HG03103 (cell line): ENCODE data around the gene VSTM2L.
"Not testable (repeated sequence)": the region's sequence is repeated elsewhere in the genome, so short reads cannot be mapped to it uniquely, and the experiment has no call there.

Source experiments
- ATAC-seq: cut with Tn5 transposase; IDR thresholded peaks from one replicate; pipeline ENCODE4 v1.9.1; 2021; ENCODE audit warnings: low read depth; ENCODE audit not compliant: unreplicated experiment

VSTM2L gene

DNA sequence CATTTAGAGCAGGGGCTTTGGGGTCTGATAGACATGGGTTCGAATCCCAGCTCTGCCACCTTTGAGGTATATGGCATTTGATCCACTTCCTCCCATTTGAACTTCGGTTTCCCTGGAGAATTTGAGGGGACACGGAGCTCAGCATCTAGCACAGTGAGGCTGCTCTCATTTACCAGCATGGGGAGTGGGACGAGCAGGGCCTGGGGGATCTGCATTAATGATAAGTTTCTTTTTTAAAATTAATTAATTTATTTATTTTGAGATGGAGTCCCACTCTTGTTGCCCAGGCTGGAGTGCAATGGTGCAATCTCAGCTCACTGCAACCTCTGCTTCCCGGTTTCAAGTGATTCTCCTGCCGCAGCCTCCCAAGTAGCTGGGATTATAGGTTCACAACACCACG is 52.6 kb downstream of the VSTM2L start:
- no peak for ATAC-seq

DNA sequence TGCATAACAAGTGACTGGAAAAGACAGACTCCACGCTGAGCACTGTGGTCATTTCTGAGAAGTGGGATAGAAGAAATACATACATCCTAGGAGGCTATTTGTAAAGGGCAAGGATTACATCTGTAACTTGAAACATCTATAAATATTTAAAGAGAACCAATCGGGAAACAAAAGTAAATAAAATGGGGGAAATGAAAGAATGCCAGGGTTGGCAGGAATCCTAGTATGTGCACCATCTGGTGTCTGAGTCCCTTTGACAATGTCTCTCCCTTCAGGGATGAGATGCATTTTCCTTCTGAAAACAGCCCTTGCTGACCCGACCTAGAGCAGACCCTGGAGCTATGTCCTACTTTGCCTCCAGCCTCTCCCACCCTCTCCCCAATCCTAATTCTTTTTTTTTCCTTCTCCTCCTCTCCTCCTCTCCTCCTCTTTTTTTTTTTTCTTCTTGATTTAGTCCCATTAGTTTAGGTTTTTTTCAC is 53.2 kb downstream of the VSTM2L start:
- ATAC-seq, result no peak

- ATAC-seq, result no peak
Measured at GRCh38 chr20:37958856-37959520, 56.1 kb downstream of the VSTM2L start.

- ATAC-seq, result no peak
Measured at GRCh38 chr20:37961066-37961465, 58.1 kb downstream of the VSTM2L start.

DNA sequence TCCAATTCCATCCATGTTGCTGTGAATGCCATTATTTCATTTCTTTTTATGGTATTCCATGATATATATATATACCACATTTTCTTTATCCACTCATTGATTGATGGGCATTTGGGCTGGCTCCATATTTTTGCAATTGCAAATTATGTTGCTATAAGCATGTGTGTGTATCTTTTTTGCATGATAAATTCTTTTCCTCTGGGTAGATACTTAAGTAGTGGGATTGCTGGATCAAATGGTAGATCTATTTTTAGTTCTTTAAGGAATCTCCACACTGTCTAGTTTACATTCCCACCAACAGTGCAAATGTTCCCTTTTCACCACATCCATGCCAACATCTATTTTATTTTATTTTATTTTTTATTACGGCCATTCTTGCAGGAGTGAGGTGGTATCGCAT is 60.6 kb downstream of the VSTM2L start:
- not testable (repeated sequence) for ATAC-seq

DNA sequence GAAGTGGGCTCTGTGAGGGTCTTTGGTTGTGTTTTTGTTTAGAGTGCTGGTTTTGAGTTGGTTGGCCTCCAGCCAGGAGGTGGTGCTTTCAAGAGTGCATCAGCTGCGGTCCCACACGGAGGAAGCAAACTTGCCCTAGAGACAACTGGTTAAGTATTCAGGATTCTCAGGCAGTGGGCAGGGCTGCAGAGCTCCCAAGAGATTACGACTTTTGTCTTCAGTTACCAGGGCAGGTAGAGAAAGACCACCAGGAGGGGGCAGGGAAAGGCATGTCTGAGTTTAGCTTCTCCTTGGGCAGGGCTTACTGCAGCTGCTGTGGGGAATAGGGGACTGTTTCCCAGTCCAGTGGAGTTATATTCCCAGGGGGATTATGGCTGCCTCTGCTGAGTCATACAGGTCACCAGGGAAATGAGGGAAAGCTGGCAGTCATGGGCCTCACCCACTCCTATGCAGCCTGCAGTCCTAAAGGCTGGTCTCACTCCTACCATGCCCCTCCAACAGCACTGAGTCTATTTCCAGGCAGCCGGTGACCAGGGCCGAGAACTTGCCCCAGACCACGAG is 66.0 kb downstream of the VSTM2L start:
- ATAC-seq, result no peak

DNA sequence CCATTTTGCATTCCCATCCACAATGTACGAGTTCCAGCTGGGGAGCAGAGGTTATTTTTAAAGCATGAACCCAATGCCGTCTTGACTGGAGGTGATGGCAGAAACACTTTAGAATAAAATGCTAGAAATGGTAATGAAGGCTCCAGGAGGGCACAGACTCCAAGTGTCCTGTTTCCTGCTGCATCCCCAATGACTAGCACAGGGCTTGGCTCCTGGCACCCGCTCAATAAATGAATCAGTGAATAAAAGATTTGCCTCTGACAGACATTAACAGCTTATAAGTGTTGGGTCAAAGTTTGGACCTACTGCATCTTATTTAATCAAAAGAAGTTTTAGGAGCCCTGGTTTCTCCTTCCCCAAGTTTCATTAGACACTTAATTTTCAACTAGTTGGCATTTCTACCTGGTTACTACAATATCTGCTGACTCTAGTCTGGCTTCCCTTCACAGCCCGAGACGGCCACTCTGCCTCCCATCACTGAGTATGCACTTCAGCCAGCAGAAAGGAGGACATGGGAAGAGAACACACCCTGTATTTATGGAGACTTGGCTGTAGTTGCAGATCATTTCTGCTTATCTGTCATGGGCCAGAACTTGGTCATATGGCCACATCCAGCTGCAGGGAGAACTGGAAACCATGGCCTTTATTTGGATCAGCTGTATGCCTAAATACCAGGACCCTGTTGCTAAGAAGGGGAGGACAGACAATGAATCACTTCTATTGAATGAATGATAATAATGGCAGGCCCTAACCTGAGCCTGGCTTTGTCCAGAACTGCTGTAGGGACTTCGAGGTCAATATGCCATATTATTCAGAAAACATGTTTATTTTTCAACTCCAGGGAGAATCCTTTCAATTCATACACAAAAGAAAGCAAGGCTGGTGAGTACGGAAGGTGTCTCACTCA is 67.3 kb downstream of the VSTM2L start:
- ATAC-seq, result no peak

GRCh38 chr20:37970856-37971245 is 67.9 kb downstream of the VSTM2L start:
- ATAC-seq, result no peak

DNA sequence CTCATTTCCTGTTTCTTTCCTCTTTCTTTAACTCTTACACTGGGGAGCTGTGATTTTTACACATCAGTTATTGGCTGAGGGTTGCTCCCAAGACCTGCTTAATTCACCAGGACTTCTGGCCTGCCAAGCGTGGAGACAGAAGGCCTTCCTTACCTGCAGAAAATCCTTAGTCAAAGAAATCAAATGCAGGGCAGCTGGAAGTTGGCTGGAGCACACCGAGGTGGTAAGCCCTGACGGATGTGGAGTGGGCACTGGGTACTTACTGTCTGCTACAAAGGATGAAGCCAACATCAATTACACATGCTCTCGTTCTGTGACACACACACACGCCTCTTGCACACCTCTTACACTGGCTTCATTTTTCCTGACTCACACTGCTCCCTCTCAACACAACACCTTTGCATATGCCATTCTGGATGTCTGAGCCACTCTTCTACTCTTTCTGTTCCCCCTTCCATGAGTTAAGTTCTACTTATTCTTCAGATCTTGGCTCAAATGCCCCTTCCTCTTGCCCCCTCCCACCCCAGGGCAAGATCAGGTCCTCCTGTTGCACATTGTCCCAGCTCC is 68.7 kb downstream of the VSTM2L start:
- ATAC-seq, result no peak

DNA sequence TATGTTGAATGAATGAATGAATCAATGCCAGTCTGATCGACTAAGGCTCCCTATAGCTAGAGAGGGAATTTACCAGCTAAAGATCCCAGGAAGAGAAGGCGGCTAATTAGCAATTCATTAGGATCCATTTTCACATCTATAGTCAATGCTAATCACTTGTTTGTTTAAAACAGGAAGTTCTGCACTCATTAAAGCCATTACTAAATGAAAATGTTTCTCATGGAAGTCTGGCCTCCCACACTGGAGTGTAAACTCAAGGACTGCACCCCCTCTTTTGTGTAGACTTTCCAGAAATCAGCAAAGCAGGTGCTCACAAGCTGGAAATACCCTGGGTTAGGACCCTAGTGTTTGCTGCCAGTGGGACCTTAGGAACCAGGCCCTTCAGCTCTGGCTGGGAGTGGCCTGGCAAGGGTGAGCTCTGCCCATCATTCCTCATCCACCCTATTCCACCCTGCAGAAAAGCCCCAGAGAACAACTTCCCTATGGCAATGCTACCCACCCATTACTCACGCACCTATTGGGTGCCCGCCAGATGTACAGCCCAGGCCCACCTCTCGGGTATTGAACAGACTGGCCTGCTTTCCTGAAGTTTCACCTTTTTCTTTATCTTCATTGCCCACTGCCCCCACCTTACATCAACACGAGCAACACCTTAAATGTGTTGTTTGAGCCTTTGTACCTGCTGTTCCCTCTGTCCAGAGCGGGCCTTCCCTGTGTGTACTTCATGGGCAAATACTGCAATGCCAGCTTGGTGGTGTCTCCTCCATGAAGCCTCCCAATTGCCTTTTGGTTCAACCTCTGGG is 69.5 kb downstream of the VSTM2L start:
- ATAC-seq, result no peak

GRCh38 chr20:37973059-37973910 is 70.4 kb downstream of the VSTM2L start:
- ATAC-seq, result no peak

DNA sequence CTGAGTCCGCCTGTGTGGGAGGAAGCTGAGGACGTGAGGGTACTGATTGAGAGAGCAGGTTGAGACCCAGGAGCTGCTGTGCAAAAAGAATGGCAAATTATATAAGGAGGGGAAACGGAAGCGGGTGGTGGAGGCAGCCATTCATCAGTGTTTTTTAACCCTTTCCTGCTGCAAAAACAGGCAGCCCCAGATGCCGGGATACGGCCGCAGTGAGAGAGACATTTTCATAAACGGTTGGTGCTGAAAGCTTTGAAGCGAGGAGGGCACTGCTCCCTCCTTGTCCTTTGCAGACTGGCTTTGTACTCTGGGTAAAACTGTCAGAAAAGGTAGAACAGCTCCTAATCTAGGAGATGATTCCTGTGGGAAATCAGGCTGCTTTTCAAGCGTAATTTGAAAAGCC is 74.0 kb downstream of the VSTM2L start:
- ATAC-seq, result no peak

DNA sequence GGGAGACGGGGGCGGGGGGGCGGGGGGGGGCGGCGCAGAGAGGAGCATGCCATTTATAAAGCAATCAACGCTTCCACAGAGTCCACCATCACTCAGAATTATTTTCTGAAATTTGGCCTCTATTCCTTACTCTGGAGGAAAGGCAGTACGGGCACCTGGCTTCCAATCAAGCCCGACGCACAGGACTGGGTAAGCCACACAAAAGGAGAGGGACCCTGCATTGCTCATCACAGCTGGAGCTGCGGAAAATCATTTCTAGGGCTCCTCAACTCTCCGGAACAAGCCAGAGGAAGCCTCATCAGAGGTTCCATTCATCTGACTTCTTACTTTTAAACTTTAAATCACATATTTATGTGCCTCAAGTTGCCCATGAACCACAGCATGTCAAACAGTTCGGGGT is 74.4 kb downstream of the VSTM2L start:
- no peak for ATAC-seq

GRCh38 chr20:37977786-37978185 is 74.9 kb downstream of the VSTM2L start:
- no peak for ATAC-seq

GRCh38 chr20:37979021-37979985 is 76.4 kb downstream of the VSTM2L start:
- no peak for ATAC-seq

DNA sequence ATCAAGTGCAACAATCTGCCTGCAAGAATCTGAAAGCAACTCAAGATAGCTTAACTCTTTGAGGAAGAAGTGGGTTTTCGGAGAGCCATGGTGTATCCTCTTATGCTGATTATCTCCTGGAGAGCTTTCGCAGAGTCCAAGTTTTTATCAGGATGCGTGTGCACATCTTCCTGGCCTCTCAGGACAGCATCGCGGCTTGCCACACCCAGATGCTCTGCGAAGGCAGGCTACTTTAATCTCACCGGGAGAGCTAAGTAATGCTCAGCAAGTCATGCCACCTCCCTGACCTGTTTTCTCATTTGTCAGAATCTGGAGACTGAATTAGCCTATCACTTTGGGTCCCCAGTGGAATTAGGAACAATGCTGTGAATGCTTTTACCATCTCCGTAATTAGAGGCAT is 77.5 kb downstream of the VSTM2L start:
- ATAC-seq, result no peak

- no peak for ATAC-seq
Measured at GRCh38 chr20:37980876-37981275, 77.9 kb downstream of the VSTM2L start.

- ATAC-seq, result no peak
Measured at GRCh38 chr20:37981568-37981967, 78.6 kb downstream of the VSTM2L start.
